HUDEP-2 (cell line): Measurements from ENCODE around the gene PFKFB3.
"Not testable (repeated sequence)": the region's sequence is repeated elsewhere in the genome, so short reads cannot be mapped to it uniquely, and the experiment has no call there.

ENCODE experiments used
- DNase-seq, 76 experiments: peaks; one replicate each; lab custom pipeline; 2025; ENCODE audit not compliant: unreplicated experiment in 76 of 76; lab: John Stamatoyannopoulos, UW

Gene PFKFB3

DNA sequence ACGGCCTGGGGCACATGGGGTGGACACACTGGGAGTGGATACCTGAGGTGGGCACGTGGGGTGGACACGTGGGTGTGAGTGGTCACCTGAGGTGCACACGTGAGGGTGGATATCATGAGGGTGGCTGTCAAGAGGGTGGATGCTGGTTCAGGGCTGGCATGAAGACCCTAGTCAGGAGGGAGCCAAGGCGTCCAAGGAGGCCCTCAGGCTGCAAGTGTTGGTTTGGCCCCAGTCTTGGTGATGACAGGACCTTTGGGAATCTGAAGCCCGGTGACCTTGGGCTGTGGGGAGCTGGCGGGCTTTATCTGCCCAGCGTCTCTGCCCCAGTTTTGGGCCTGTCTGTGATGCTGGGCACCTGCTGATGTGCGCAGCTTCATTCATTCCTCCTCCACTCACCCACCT lies 24.9 kb upstream of the PFKFB3 start:
- no peak for DNase-seq

DNA sequence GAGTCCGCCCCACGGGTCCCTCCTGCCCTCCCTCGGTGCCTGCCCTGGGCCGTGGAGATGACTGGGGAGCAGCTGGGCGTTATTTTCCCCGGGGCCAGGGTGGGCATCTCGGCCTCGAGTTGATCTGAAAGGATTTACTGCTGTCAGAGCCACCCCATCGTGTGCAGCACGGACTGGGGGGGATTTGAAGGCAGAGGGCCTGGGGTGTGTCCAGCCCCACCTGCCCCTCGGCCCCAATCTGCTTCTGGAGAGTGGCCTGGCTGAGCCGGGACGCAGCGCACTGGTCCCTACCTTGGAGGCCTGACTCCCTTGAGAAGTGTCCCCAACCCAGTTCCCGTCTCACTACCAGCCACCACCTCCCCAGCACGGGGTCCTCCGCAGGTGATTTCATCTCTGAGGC lies 24.2 kb upstream of the PFKFB3 start:
- no peak for DNase-seq

DNA sequence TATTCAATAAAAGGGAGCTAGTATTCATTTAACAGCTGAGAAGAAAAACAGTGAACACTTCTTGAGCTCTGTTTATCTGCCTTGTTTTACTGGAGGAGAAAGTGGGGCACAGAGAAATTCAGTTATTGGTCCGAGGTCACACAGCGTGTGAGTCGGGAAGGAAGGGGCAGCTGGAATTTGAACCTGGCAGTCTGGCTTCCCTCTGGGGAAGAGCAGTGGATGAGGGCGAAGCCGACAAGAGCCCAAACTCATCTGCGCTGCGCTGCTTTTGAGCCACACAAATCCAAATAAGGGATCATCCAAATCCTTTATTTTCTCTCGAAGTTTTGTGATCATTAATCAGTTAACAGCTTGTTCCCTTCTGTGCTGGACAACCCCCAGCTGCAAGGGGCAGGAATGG lies 23.7 kb upstream of the PFKFB3 start:
- DNase-seq, result no peak

DNA sequence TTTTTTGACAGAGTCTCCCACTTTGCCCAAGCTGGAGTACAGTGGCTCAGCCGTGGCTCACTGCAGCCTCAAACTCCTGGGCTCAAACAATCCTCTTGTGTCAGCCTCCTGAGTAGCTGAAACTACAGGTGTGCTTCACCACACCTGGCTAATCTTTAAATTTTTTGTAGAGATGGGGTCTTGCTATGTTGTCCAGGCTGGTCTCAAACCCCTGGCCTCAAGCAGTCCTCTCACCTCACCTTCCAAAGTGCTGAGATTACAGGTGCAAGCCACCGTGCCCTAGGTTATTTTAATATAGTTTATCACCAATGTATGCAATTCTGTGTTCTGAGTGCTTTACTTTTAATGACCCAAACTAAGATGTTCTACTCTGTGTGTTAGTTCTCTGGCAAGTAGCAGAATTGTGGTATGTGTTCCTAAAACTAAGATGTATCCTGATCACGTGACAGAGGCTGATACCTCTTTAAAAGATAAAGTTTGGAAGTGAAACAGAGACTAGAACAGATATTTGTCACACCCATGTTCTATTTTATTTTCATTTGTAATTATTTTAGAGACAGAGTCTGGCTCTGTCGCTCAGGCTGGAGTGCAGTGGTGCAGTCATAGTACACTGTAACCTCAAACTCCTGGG lies 22.1 kb upstream of the PFKFB3 start:
- no peak for DNase-seq

DNA sequence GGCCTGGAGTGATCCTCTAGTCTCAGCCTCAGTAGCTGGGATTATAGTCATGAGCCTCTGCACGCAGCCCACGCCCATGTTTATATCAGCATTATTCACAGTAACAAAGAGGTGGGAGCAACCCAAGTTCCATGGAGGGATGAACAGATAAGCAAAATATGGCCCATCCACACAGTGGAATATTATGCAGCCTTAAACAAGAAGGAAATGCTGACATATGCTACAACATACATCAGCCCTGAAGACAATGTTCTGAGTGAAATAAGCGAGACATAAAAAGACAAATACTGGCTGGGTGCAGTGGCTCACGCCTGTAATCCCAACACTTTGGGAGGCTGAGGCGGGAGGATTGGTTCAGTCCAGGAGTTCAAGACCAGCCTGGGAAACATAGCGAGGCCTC lies 21.5 kb upstream of the PFKFB3 start:
- no peak for DNase-seq

DNA sequence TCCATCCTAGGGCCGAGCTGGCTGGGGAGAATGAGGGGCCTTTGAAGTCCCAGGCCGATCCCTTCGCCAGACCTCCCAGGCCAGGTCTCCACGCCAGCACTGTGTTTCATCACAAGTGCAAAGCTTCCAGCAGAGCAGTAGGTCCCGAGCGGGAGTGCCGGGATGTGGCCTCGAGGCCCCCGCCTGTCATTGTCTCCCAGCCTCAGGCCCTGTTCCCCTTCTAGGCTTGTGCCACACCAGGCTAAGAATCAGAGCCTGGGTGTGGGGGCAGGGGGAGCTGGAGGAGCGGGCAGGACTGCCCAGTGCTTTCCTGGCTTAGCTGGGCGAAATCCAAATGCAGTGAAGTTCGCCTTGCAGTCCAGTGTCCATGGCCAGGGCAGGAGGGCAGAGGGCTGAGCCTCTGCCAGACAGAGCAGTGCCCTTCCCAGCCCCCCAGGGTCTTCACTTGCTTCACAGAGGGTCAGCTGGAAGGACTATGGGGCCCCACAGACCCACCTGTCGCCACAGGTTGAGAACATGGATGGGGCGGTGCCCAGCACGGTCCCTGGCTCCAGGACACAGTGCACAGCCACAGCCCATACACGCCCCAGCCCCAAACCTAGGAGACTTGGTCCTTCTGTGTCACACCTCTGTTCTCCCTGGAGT lies 20.2 kb upstream of the PFKFB3 start:
- no peak for DNase-seq

DNA sequence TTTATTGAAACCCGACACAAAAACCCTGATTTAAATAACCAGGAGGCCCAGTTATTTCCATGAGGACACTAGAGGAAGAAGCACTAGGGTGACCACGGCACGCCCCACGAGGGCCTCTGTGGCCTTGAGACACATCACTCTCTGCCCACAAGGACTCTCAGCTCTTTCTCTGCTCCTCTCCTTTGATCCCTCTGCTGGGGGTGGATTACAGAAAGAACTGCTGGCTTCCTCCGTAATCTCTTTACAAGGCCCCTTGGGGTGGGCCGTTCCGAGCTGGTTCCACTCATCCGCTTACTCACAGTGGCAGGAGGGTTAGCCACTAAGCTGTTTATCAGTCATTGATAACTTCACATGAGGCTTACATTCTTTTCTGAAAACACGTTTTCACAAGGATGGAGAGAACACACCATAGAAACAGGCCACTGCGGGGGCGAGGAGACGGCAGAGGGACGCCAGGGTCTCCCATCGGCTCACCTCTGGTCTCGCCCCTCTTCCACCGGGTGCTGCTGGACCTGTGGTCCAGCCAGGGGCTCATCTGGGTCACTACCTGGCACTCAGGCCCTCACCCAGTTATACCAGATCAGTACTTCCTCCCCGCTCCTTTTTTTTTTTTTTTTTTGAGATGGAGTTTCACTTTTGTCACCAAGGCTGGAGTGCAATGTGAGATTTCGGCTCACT lies 17.6 kb upstream of the PFKFB3 start:
- no peak for DNase-seq

DNA sequence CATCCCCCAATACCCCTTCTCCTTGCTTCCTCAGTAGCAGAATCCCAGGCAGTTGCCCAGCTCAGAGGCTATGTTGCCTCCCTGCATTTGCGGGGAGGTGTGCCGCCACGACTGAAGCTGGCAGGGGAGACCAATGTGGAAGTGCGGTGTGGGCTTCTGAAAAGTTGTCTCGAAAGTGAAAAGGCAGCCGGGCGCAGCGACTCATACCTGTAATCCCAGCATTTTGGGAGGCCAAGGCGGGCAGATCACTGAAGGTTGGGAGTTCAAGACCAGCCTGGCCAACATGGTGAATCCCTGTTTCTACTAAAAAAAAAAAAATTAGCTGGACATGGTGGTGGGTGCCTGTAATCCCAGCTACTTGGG lies 15.9 kb upstream of the PFKFB3 start:
- no peak for DNase-seq

DNA sequence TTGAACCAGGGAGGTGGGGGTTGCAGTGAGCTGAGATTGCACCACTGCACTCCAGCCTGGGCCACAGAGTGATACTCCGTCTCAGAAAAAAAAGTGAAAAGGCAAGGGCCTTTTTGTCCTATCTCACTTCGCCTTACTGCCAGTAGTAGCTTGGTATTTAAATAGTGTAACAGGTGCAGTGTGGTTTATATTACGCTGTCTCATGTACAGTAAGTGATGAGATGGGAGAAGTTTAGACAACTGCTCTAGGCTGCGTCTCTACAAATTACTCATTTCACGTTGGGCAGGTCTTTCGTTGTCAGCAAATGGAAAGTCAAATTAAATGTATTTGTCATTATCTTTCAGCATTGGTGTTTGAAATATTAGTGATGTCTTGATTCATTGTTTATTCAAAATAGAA lies 15.5 kb upstream of the PFKFB3 start:
- no peak for DNase-seq

DNA sequence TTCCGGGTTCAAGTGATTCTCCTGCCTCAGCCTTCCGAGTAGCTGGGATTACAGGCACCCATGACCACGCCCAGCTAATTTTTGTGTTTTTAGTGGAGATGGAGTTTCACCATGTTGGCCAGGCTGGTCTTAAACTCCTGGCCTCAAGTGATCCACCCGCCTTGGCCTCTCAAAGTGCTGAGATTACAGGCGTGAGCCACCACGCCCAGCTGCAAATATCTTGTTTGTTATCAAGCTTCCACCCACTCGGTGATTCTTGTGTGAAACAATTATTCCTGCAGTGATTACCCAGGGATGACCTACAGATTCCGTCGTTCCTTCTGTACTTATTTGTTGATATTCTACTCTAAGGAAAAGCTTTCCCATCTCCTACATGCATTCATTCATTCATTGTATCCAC lies 12.7 kb upstream of the PFKFB3 start:
- DNase-seq, result not testable (repeated sequence)

DNA sequence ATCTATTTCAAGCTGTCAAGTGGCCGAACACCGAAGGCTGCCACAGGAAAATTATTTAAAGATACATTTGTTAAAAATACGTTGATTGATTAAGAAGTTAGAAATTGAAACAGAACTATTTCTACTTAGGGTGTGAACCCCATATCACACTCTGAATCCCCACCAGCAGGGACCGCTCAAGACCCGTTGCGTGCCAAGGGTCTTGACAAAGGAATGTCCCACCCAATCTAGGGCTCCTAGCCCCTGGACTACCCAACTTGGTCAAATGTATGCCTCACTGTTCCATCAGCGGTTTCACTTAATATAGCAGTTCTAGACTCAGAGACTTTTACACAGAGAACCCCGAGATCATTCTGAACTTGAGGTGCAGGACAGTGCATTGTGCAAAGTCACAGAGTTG lies 11.6 kb upstream of the PFKFB3 start:
- DNase-seq, result no peak

DNA sequence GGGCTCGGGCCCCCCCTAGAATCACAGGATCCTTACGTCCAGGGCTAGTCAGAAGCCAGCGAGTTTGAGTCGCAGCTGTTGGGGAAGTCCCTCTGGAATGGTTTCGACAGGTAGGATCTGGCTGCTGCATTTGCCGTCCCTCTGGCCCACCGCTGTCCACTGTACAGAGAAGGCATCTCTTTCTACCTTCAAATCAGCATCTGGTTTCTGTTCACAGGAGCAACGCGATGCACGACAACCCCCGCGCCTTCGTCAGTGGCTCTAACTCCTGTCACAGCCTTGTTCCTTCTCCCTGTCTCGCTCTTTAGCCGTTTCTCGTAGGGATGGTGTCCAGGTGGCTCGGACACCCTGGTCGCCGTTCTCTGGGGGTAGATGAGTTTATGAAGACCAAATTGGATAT lies 11.2 kb upstream of the PFKFB3 start:
- DNase-seq, result no peak

DNA sequence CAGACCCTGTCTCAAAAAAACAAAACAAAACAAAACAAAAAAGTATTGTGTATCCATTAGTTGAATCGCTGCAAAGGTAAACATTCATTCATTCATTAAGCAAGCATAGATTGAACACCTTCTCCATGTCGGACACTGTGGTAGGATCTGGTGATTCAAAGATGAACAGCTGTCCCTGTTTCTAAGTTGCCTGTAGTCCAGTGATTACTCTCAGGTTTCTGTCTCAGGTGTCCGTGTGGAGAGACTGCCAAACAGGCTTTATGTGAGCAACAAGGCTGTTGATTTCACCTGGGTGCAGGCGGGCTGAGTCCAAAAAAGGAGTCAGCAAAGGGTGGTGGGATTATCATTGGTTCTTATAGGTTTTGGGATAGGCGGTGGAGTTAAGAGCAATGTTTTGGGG lies 9.4 kb upstream of the PFKFB3 start:
- DNase-seq, result not testable (repeated sequence)

DNA sequence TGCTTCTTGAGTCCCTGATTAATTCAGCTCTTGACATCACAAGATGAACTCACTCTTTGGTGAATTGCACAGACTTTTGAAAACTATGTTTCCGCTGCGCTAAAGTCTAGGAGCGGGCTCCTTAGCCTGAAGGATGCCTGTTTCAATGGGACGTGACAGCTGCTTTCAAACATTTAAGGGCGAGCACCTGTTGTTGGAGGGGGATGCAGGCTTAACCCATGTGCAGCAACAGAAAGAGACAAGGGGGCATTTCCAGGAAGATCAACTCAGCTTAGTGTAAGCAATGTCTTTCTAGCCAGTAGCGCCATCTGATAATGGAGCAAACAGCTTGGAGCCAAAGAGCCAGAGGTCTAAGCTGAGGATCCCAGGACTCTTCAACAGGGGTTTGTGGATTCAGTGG lies 8.4 kb upstream of the PFKFB3 start:
- DNase-seq, result no peak

DNA sequence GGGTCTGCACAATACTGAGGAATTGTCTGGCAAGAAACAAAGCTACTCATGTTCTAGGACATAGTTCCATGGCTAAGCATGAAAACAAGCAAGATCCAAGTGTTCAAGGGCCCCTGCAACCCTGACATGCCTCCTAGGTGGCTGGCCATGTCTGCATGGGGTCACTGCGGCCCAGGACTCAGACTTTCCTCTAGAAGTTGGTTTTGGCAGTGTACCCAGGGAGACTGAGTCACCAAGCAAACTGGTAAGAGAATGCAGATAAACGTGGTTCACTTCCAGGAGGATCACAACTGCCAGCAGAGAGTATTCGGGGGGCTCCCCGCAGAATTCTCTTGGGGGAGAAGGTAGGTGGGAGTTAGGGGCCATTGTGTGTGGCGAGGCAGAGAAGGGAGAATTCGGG lies 7.4 kb upstream of the PFKFB3 start:
- peak in 1 of 76 experiments; percentile 16 for DNase-seq

DNA sequence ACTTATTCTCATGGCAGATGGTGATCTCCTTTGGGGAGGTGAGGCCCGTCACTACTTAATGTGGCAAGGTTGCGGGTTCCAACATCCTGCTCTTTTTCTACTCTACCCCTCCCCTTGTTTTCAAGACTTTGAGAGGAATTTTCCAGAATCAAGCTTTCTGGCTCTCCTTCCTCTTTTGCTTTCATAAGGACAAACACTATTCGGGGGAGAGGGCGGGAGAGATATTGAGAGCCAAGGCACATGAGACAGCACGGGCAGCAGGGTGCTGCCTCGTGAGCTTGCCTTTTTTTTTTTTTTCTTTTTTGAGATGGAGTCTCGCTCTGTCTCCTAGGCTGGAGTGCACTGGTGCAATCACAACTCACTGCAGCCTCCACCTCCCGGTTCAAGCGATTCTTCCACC lies 6.9 kb upstream of the PFKFB3 start:
- peak in 3 of 76 experiments; percentile 20 to 34 (median 26) for DNase-seq

DNA sequence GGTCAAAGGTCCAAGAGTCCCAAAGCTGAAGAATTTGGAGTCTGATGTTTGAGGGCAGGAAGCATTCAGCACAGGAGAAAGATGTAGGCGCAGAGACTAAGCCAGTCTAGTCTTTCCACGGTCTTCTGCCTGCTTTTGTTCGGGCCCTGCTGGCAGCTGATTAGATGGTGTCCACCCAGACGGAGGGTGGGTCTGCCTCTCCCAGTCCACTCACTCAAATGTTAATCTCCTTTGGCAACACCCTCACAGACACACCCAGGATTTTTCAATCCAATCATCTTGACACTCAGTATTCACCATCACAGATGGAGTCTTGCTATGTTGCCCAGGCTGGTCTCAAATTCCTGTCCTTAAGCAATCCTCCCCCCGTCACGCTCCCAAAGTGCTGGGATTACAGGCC lies 6.2 kb upstream of the PFKFB3 start:
- DNase-seq, result peak in 59 of 76 experiments; percentile 5 to 78 (median 37)

DNA sequence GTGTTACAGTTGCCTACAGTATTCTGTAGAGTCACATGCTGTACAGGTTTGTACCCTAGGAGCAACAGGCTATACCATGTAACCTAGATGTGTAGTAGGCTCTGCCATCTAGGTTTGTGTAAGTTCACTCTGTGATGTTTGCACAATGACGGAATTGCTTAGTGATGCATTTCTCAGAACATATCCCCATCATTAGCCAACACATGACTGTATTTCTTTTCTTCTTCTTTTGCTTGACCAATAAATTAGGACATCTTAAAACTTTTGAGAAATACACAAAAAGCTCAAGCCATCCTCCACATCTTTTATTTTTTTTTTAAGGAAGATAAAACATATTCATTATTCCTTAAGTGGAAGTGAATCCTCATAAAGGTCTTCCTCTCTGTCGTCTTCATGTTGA lies 5.4 kb upstream of the PFKFB3 start:
- no peak for DNase-seq

DNA sequence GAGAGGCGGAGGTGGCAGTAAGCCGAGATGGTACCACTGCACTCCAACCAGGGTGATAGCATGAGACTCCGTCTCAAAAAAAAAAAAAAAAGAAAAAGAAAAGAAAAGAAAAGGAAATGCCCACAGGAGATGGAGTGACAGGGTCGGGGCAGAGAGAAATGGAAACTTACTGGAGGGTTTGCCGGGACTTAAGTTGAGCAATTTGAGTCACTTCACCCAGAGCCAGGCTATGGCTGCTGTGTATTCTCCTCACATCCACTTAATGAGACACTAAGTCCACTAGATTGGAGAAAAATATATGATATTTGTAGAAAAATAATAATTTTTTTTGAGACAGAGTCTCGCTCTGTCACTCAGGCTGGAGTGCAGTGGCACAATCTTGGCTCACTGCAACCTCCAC lies 4.6 kb upstream of the PFKFB3 start:
- DNase-seq, result no peak

DNA sequence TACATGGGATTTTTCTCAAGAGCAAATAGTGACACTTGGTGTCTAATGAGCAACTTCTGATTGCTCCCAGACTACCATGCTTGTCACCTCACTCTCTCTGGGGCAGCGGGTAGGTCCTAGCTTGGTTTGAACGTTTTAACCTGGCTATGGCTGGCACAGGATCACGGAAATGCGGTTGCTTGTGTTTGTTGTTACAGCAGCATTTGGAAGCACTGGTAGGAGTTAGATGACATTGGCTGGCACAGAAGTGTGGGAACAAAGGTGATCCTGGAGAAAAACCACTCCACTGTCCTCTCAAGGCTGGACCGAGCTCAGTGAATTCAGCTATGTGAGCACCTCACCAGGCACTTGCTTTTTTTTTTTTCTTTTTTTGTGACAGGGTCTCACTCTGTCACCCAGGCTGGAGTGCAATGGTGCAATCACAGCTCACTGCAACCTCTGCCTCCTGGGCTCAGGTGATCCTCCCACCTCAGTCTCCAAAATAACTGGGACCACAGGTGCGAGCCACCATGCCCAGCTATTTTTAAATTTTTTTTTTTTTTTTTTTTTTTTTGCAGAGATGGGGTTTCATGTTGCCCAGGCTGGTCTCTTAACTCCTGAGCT lies 3.5 kb upstream of the PFKFB3 start:
- no peak for DNase-seq

DNA sequence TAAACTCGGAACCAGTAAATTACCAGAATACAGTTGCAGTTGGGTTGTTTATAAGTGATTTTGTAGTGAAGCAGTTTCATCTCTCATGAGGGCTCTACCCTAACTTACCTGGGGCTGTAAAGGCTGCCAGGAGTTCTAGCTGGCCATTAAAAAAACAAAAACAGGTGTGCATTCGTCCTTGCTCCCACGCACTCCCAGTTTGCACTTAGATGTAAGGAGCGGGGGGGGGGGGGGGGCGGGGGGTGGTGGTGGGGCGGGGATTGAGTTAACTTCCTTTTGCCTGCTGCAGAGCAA lies 2.3 kb upstream of the PFKFB3 start:
- no peak for DNase-seq
